ENCODE measurements around the gene HPS4. TPM values are rescaled to one million over a fixed set of nuclear protein-coding genes. Genes with fewer than 3 reads are reported as not detected.

Gene HPS4
- total RNA-seq, 3 donors from 2014 or later: 29.0 to 43.6 (median 35.4) TPM

- no peak overlapping the region for H3K27ac ChIP-seq
- no peak overlapping the region for H3K4me3 ChIP-seq
- DNase-seq (ENCODE audit: low spot score in 2 of 2): no peak
- no peaks in the 10 kb centered on the region for H3K9me3 ChIP-seq
- no peaks in the 10 kb centered on the region for H3K36me3 ChIP-seq
- no peaks in the 10 kb centered on the region for H3K27me3 ChIP-seq
- peaks cover 0 to 11% of the 10 kb centered on the region in 2 donors for H3K4me1 ChIP-seq
- TF ChIP-seq CTCF (IDR thresholded peaks at IDR 0.05) (no peak), POLR2AphosphoS5 (IDR thresholded peaks at IDR 0.05) (no peak), POLR2A (IDR thresholded peaks at IDR 0.05) (no peak)
- intact Hi-C loops (cut with DNase I; ENCODE audit: low total_unique reads): no loop called here
These were observed 32.9 kb upstream of the HPS4 start for GRCh38 chr22:26516503-26516902.

GRCh38 chr22:26515931-26516330 lies 32.3 kb upstream of the HPS4 start:
- Histone ChIP-seq H3K4me1 (peaks cover 0 to 12% of the 10 kb centered on the region in 2 donors), H3K9me3 (no peaks in the 10 kb centered on the region)

GRCh38 chr22:26514419-26515161 lies 31.0 kb upstream of the HPS4 start:
- Histone ChIP-seq H3K4me3 (no peak overlapping the region), H3K4me1 (peaks cover 0 to 15% of the 10 kb centered on the region in 2 donors), H3K36me3 (peaks cover 3% of the 10 kb centered on the region), H3K9me3 (no peaks in the 10 kb centered on the region), H3K27ac (no peak overlapping the region), H3K27me3 (no peaks in the 10 kb centered on the region)
- intact Hi-C loops (cut with DNase I; ENCODE audit: low total_unique reads): no loop called here
- no peak for DNase-seq (ENCODE audit: low spot score in 2 of 2)
- no peak for TF ChIP-seq CTCF (IDR thresholded peaks at IDR 0.05)
- TF ChIP-seq POLR2AphosphoS5 (IDR thresholded peaks at IDR 0.05): no peak
- TF ChIP-seq POLR2A (IDR thresholded peaks at IDR 0.05): no peak

More at GRCh38 chr22:26515931-26516330, 32.3 kb upstream of the HPS4 start:
- Histone ChIP-seq H3K36me3 (no peaks in the 10 kb centered on the region), H3K4me3 (no peak overlapping the region), H3K27ac (no peak overlapping the region), H3K27me3 (no peaks in the 10 kb centered on the region)
- TF ChIP-seq POLR2A (IDR thresholded peaks at IDR 0.05): no peak
- TF ChIP-seq CTCF (IDR thresholded peaks at IDR 0.05): no peak
- TF ChIP-seq POLR2AphosphoS5 (IDR thresholded peaks at IDR 0.05): no peak
- no peak for DNase-seq (ENCODE audit: low spot score in 2 of 2)
- intact Hi-C loops (cut with DNase I; ENCODE audit: low total_unique reads): no loop called here

- Histone ChIP-seq H3K27me3 (no peaks in the 10 kb centered on the region), H3K4me1 (peaks cover 0 to 15% of the 10 kb centered on the region in 2 donors), H3K36me3 (peaks cover 3% of the 10 kb centered on the region), H3K4me3 (no peak overlapping the region), H3K27ac (no peak overlapping the region), H3K9me3 (no peaks in the 10 kb centered on the region)
- TF ChIP-seq CTCF (IDR thresholded peaks at IDR 0.05): no peak
- TF ChIP-seq POLR2AphosphoS5 (IDR thresholded peaks at IDR 0.05): no peak
- no peak for TF ChIP-seq POLR2A (IDR thresholded peaks at IDR 0.05)
- DNase-seq (ENCODE audit: low spot score in 2 of 2): no peak
- intact Hi-C loops (cut with DNase I; ENCODE audit: low total_unique reads): no loop called here
These were observed 30.3 kb upstream of the HPS4 start for GRCh38 chr22:26513838-26514237.

GRCh38 chr22:26512149-26512793 lies 28.7 kb upstream of the HPS4 start, which contains the start of gene TFIP11:
Gene TFIP11, minus strand, starts transcription at chr22:26512473. Its CDS starts 2,201 bp downstream, at chr22:26510272.
- peak; percentile 90 to 94 for DNase-seq (ENCODE audit: low spot score in 2 of 2)
- Histone ChIP-seq H3K27ac (peak within 1 kb of the TSS; percentile 85 to 87), H3K4me3 (peak within 1 kb of the TSS; percentile 84 to 89 (median 88)), H3K27me3 (no peaks in the 10 kb centered on the region), H3K4me1 (peaks cover 0 to 15% of the 10 kb centered on the region in 2 donors), H3K36me3 (peaks cover 4% of the 10 kb centered on the region), H3K9me3 (no peaks in the 10 kb centered on the region)
- peak; percentile 29 for TF ChIP-seq POLR2A (IDR thresholded peaks at IDR 0.05)
- TF ChIP-seq CTCF (IDR thresholded peaks at IDR 0.05): no peak
- TF ChIP-seq POLR2AphosphoS5 (IDR thresholded peaks at IDR 0.05): peak; percentile 92 to 97 (median 97)
- intact Hi-C loops (cut with DNase I; ENCODE audit: low total_unique reads): no loop called here
